Purkinje cell (primary cell): ENCODE data around the gene AIF1L. TPM values are rescaled to one million over a fixed set of nuclear protein-coding genes. Genes with fewer than 3 reads are reported as not detected.

Experiments used
- polyA plus RNA-seq: library from polyadenylated mRNA; unstranded; fragments of >200 nt; fragmentation: Nextera tagmentation; gene quantifications from 2 replicates; pipeline ENCODE4 v1.2.1, GENCODE V29; 2014

The AIF1L gene
- 2.3 and 2.6 TPM in 2 replicates for polyA plus RNA-seq

GRCh38 chr9:131096269-131097125 lies at the start of gene AIF1L:
Gene AIF1L (plus strand): TSS chr9:131096531. CDS start chr9:131096630, 99 bp downstream.

GRCh38 chr9:131125288-131126058 lies 29.1 kb downstream of the AIF1L start, which contains the start of gene NUP214:
Gene NUP214 (plus strand): TSS chr9:131125586. CDS start chr9:131125705, 119 bp downstream.

Other genes starting within 250 kb of the AIF1L start
- gene QRFP, start 199.7 kb upstream of the AIF1L start, polyA plus RNA-seq: not detected in 2 replicates
- gene FIBCD1, start 157.3 kb upstream of the AIF1L start, polyA plus RNA-seq: not detected in 2 replicates
- gene LAMC3, start 87.4 kb upstream of the AIF1L start, polyA plus RNA-seq: not detected in 2 replicates
- gene NUP214, start 29.1 kb downstream of the AIF1L start, polyA plus RNA-seq: 24.0 and 30.3 TPM in 2 replicates
- 0.24 TPM in 1 of 2 replicates, not detected in the other for gene FAM78A, start 180.0 kb downstream of the AIF1L start, polyA plus RNA-seq
- 5.1 and 9.4 TPM in 2 replicates for gene PLPP7, start 193.2 kb downstream of the AIF1L start, polyA plus RNA-seq